Activated B cell treated with CpG ODN at 0.5 μM for 24 hours (primary cell): ENCODE results near the gene OPA1. TPM values are rescaled to one million over a fixed set of nuclear protein-coding genes. Genes with fewer than 3 reads are reported as not detected.

Experiments
- ATAC-seq: fragments of 200-7000 bp; cut with Tn5 transposase; one replicate; pipeline ENCODE4 v1.10.0; 2021; ENCODE audit warnings: low read depth, mild to moderate bottlenecking, moderate library complexity
- CTCF ChIA-PET: fragments of 350-600 bp; sonication (Branson Sonifier 250); formaldehyde crosslinking; loops from one replicate; lab custom pipeline; 2021; ENCODE audit warnings: antibody characterized with exemption; lab: Charles Lee
- POLR2A ChIA-PET: fragments of 350-600 bp; sonication (Branson Sonifier 250); formaldehyde crosslinking; loops from one replicate; lab custom pipeline; 2021; ENCODE audit warnings: antibody characterized with exemption; lab: Charles Lee
- DNase-seq: peaks from one replicate; pipeline ENCODE4 v3.0.0; 2022
- H3K27ac Mint-ChIP-seq: one replicate; pipeline ENCODE4 v1.8.0; 2020; ENCODE audit warnings: mixed read lengths
- H3K27me3 Mint-ChIP-seq: one replicate; pipeline ENCODE4 v1.8.0; 2021; ENCODE audit warnings: mixed read lengths
- H3K36me3 Mint-ChIP-seq: one replicate; pipeline ENCODE4 v1.8.0; 2021; ENCODE audit warnings: low read depth, mixed read lengths
- H3K4me1 Mint-ChIP-seq: one replicate; pipeline ENCODE4 v1.8.0; 2021; ENCODE audit warnings: mixed read lengths
- H3K4me3 Mint-ChIP-seq: one replicate; pipeline ENCODE4 v1.8.0; 2020; ENCODE audit warnings: mild to moderate bottlenecking, mixed read lengths
- H3K9me3 Mint-ChIP-seq: one replicate; pipeline ENCODE4 v1.8.0; 2020; ENCODE audit warnings: mixed read lengths
- intact Hi-C: fragments of 100-400 bp; cut with micrococcal nuclease; formaldehyde crosslinking; loops from one replicate; pipeline ENCODE4 v1.15.1; 2024
- total RNA-seq: library from RNA; stranded (reverse); gene quantifications from 2 replicates; pipeline ENCODE4 v1.2.3, GENCODE V29; 2022
- TF ChIP-seq, protein P1 (sequence below): fragments of 200-600 bp; IDR thresholded peaks from one replicate; pipeline ENCODE4 v1.8.0; 2022; ENCODE audit warnings: antibody characterized with exemption, mild to moderate bottlenecking

The OPA1 gene
- total RNA-seq, 1 donor from 2014 or later: 80.6 TPM

DNA sequence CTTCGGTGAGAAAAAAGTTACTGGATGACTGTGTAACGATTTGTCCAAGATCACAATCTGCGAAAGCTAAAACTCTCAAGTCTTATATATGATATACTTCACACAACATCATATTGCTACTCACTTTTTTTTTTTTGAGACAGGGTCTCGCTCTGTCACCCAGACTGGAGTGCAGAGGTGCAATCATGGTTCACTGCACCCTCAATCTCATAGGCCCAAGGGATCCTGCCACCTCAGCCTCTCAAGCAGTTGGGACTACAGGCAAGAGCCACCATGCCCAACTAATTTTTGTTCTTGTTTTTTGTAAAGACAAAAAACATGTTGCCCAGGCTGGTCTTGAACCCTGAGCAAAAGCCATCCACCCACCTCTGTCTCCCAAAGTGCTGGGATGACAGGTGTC, 32.9 kb upstream of the OPA1 start:
- DNase-seq: no peak
- CTCF ChIA-PET: no interaction called here

DNA sequence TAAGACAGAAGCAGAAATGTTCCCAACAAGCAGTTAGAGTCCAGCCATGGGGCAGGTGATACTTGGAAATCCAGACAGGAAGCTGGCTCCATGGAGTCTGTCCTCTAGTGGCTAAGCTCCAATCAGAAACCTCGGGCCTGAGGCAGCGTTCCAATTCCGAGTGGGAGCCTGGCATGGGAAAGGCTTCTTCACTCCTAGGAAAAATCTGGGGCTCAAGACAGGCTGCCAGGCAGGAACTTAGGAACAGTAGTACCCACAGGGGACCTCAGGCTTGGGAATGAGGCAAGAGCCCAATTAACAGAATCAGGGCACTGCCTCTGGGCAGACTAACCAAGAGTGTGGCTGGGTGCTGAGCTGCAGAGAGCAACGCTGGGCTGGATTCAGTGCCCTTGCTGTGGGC, 32.1 kb upstream of the OPA1 start:
- Mint-ChIP-seq H3K27ac (no peak overlapping the region), H3K27me3 (no peaks in the 10 kb centered on the region), H3K4me1 (no peaks in the 10 kb centered on the region), H3K36me3 (no peaks in the 10 kb centered on the region), H3K4me3 (no peak overlapping the region), H3K9me3 (no peaks in the 10 kb centered on the region)
- DNase-seq (no peak), ATAC-seq (no peak)
- ChIA-PET POLR2A (no interaction called here), CTCF (interaction anchor here (1.1 kb wide), 1 partner anchor 12 kb away, joined by 3 read pairs; no protein-coding TSS in a partner anchor)
- TF ChIP-seq, protein P1, sequence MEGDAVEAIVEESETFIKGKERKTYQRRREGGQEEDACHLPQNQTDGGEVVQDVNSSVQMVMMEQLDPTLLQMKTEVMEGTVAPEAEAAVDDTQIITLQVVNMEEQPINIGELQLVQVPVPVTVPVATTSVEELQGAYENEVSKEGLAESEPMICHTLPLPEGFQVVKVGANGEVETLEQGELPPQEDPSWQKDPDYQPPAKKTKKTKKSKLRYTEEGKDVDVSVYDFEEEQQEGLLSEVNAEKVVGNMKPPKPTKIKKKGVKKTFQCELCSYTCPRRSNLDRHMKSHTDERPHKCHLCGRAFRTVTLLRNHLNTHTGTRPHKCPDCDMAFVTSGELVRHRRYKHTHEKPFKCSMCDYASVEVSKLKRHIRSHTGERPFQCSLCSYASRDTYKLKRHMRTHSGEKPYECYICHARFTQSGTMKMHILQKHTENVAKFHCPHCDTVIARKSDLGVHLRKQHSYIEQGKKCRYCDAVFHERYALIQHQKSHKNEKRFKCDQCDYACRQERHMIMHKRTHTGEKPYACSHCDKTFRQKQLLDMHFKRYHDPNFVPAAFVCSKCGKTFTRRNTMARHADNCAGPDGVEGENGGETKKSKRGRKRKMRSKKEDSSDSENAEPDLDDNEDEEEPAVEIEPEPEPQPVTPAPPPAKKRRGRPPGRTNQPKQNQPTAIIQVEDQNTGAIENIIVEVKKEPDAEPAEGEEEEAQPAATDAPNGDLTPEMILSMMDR: no peak
- intact Hi-C loops: loop anchor here (10.0 kb wide), 1 partner anchor 56 kb away; no protein-coding TSS in a partner anchor

More for the DNA sequence above, 32.9 kb upstream of the OPA1 start:
- TF ChIP-seq, protein P1: no peak
- POLR2A ChIA-PET: no interaction called here
- Mint-ChIP-seq H3K4me3 (no peak overlapping the region), H3K36me3 (no peaks in the 10 kb centered on the region), H3K9me3 (no peaks in the 10 kb centered on the region), H3K27me3 (no peaks in the 10 kb centered on the region), H3K4me1 (no peaks in the 10 kb centered on the region), H3K27ac (no peak overlapping the region)
- no peak for ATAC-seq
- intact Hi-C loops: loop anchor here (10.0 kb wide), 1 partner anchor 55 kb away; no protein-coding TSS in a partner anchor

- ATAC-seq (no peak), DNase-seq (no peak)
- no peaks in the 10 kb centered on the region for H3K9me3 Mint-ChIP-seq
- CTCF ChIA-PET: no interaction called here
- POLR2A ChIA-PET: no interaction called here
- H3K27ac Mint-ChIP-seq: no peak overlapping the region
- no peaks in the 10 kb centered on the region for H3K27me3 Mint-ChIP-seq
- no peak overlapping the region for H3K4me3 Mint-ChIP-seq
- intact Hi-C loops: loop anchor here (10.0 kb wide), 1 partner anchor 59 kb away; no protein-coding TSS in a partner anchor
- TF ChIP-seq, protein P1: no peak
- H3K4me1 Mint-ChIP-seq: no peaks in the 10 kb centered on the region
- no peaks in the 10 kb centered on the region for H3K36me3 Mint-ChIP-seq
Observed at GRCh38 chr3:193563426-193563825, 29.6 kb upstream of the OPA1 start.

DNA sequence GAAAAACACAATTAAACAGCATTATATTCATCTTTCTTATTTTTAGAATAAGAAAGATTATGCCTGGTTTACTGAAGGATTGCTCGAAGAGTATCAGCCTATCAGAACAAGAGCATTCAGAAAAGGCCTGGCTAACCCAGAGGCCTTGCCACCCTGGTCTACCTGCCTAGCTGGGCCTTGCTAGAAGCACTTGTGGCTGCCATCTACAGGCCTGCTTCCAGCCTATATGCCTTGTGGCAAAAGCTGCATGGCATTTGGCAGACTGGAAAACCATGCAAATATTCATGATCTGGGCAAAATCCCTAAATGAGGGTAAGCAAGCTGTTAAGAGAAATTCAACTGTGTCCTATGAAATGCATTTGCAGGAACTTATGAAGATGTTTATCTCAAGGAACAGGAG, 29.0 kb upstream of the OPA1 start:
- ChIA-PET POLR2A (no interaction called here), CTCF (no interaction called here)
- TF ChIP-seq, protein P1: no peak
- Mint-ChIP-seq H3K4me1 (no peaks in the 10 kb centered on the region), H3K27ac (no peak overlapping the region), H3K4me3 (no peak overlapping the region), H3K27me3 (no peaks in the 10 kb centered on the region), H3K36me3 (no peaks in the 10 kb centered on the region), H3K9me3 (no peaks in the 10 kb centered on the region)
- DNase-seq (no peak), ATAC-seq (no peak)
- intact Hi-C loops: loop anchor here (10.0 kb wide), 1 partner anchor 59 kb away; no protein-coding TSS in a partner anchor

DNA sequence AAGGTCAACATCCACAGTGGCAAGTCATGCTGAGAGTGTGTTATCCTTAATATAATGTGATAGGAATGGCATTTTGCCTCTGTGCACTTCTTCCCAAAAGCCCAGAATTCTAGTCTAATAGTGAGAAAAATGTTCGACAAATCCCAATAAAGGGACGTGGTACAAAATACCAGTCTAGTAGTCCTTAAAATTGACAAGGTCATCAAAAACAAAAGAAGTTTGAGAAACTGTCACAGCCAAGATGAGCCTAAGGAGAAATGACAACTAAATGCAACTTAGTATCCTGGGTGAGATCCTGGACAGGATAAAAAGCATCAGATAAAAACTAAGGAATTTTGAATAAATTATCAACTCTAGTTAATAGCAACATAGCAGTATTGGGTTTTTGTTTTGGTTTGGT, 23.9 kb upstream of the OPA1 start:
- DNase-seq: no peak
- Mint-ChIP-seq H3K36me3 (no peaks in the 10 kb centered on the region), H3K4me1 (no peaks in the 10 kb centered on the region), H3K4me3 (no peak overlapping the region), H3K27ac (no peak overlapping the region), H3K27me3 (no peaks in the 10 kb centered on the region), H3K9me3 (no peaks in the 10 kb centered on the region)
- ATAC-seq: no peak
- TF ChIP-seq, protein P1: no peak
- ChIA-PET CTCF (no interaction called here), POLR2A (no interaction called here)
- intact Hi-C loops: loop anchor here (10.0 kb wide), 1 partner anchor 64 kb away; no protein-coding TSS in a partner anchor
